Immature natural killer cell (primary cell): ENCODE measurements around the gene TFPI. TPM values are rescaled to one million over a fixed set of nuclear protein-coding genes. Genes with fewer than 3 reads are reported as not detected.

Experiments
- DNase-seq, 3 donors: peaks; one replicate each; pipeline ENCODE4 v3.0.0; 2022; ENCODE audit warnings: mixed read lengths in 1 of 3
- H3K27ac Mint-ChIP-seq, 6 donors: one replicate each; pipeline ENCODE4 v1.8.0; 2020; ENCODE audit warnings: mixed read lengths in 6 of 6, mild to moderate bottlenecking in 5 of 6, inconsistent platforms in 4 of 6, moderate library complexity in 3 of 6
- H3K27me3 Mint-ChIP-seq, 3 donors: one replicate each; pipeline ENCODE4 v1.8.0; 2020 to 2021; ENCODE audit warnings: low read depth in 3 of 3, mild to moderate bottlenecking in 3 of 3, mixed read lengths in 3 of 3, moderate library complexity in 3 of 3, inconsistent platforms in 1 of 3
- H3K36me3 Mint-ChIP-seq, 3 donors: one replicate each; pipeline ENCODE4 v1.8.0; 2020; ENCODE audit warnings: mixed read lengths in 3 of 3, inconsistent platforms in 2 of 3, mild to moderate bottlenecking in 2 of 3
- H3K4me1 Mint-ChIP-seq, 2 donors: one replicate each; pipeline ENCODE4 v1.8.0; 2020; ENCODE audit warnings: inconsistent platforms in 2 of 2, mild to moderate bottlenecking in 2 of 2, mixed read lengths in 2 of 2, moderate library complexity in 1 of 2
- H3K4me3 Mint-ChIP-seq, 5 donors: one replicate each; pipeline ENCODE4 v1.8.0; 2020; ENCODE audit warnings: mild to moderate bottlenecking in 5 of 5, mixed read lengths in 5 of 5, inconsistent platforms in 3 of 5, moderate library complexity in 3 of 5
- H3K9me3 Mint-ChIP-seq, 6 donors: one replicate each; pipeline ENCODE4 v1.8.0; 2020; ENCODE audit warnings: mild to moderate bottlenecking in 6 of 6, mixed read lengths in 6 of 6, inconsistent platforms in 4 of 6, moderate library complexity in 3 of 6
- polyA plus RNA-seq, 3 donors: library from polyadenylated mRNA; unstranded; fragments of 300-500 nt; fragmentation: Illumina TruSeq; gene quantifications; one replicate each; pipeline ENCODE4 v1.2.3, GENCODE V29; 2021

Gene TFPI
- polyA plus RNA-seq, 3 donors from 2014 or later, result 0.59 TPM; not detected in 2

GRCh38 chr2:187469538-187469937, 84.7 kb downstream of the TFPI start:
- H3K4me3 Mint-ChIP-seq, result no peak overlapping the region
- peaks cover 0 to 2% (median 0%) of the 10 kb centered on the region in 3 donors for H3K27me3 Mint-ChIP-seq
- no peak for DNase-seq
- H3K9me3 Mint-ChIP-seq, result peaks cover 0 to 16% (median 5%) of the 10 kb centered on the region in 6 donors
- no peaks in the 10 kb centered on the region for H3K36me3 Mint-ChIP-seq
- H3K27ac Mint-ChIP-seq, result no peak overlapping the region
- no peaks in the 10 kb centered on the region for H3K4me1 Mint-ChIP-seq

DNA sequence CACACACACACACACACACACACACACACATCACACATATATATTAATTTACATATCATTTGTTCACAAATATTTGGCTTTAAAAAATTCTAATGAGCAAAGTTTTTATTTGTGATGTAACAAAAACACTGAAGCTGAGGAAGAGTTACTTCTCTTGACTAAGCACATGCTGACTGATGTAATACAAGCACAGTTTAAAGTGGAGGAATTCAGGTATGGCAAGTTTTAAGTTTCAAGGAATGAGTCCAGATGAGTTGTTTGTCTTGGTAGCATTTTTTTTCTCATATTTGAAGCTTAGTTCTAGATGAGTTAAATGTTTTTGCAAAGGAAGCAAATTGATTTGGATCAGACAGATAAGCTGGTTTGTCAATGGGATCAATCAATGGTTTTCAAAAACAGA, 86.0 kb downstream of the TFPI start:
- no peaks in the 10 kb centered on the region for H3K4me1 Mint-ChIP-seq
- DNase-seq, result no peak
- H3K27ac Mint-ChIP-seq, result peak overlapping the region in 1 of 6 donors; percentile 9
- no peak overlapping the region for H3K4me3 Mint-ChIP-seq
- H3K27me3 Mint-ChIP-seq, result peaks cover 0 to 2% (median 0%) of the 10 kb centered on the region in 3 donors
- no peaks in the 10 kb centered on the region for H3K36me3 Mint-ChIP-seq
- H3K9me3 Mint-ChIP-seq, result peaks cover 0 to 16% (median 3%) of the 10 kb centered on the region in 6 donors

DNA sequence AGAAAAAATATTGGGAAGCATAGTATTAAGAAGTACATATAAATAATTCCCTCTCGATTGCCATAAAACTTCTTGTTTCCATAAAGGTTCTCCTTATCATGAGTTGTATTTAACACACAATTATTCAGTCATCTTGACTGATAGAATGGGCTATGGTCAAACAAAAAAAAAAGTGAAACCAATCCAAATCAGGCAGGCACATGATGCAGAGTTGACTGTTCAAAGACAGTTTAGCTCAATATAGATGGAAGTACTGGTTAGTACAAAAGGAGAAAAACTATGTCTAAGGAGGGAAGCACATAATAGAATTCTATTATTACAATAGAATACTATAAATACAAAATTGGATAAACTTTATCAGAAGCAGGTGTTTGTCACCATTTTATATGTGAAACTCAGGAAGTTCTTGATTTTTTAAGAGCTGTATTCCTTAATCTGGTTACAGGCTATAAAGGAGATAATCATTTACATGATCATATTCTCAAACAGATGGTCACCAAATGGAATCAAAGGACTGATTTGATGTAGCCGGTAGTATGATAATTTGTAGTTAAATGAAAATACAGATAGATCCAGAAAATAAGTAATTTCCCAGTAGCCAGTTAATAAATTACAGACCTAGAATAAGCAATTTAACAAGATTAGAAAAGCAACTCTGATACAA, 88.0 kb downstream of the TFPI start:
- DNase-seq, result no peak
- no peaks in the 10 kb centered on the region for H3K36me3 Mint-ChIP-seq
- no peak overlapping the region for H3K4me3 Mint-ChIP-seq
- no peak overlapping the region for H3K27ac Mint-ChIP-seq
- H3K9me3 Mint-ChIP-seq, result peaks cover 0 to 24% (median 5%) of the 10 kb centered on the region in 6 donors
- no peaks in the 10 kb centered on the region for H3K4me1 Mint-ChIP-seq
- H3K27me3 Mint-ChIP-seq, result peaks cover 0 to 2% (median 0%) of the 10 kb centered on the region in 3 donors

GRCh38 chr2:187462839-187463238, 91.4 kb downstream of the TFPI start:
- Mint-ChIP-seq H3K27me3 (no peaks in the 10 kb centered on the region), H3K4me3 (no peak overlapping the region), H3K27ac (no peak overlapping the region), H3K36me3 (no peaks in the 10 kb centered on the region), H3K4me1 (no peaks in the 10 kb centered on the region), H3K9me3 (peaks cover 0 to 17% (median 3%) of the 10 kb centered on the region in 6 donors)
- DNase-seq, result no peak

GRCh38 chr2:187461294-187462261, 92.7 kb downstream of the TFPI start:
- Mint-ChIP-seq H3K27ac (no peak overlapping the region), H3K4me3 (no peak overlapping the region), H3K9me3 (peaks cover 0 to 17% (median 3%) of the 10 kb centered on the region in 6 donors), H3K27me3 (no peaks in the 10 kb centered on the region), H3K4me1 (no peaks in the 10 kb centered on the region), H3K36me3 (no peaks in the 10 kb centered on the region)
- DNase-seq, result no peak

- no peaks in the 10 kb centered on the region for H3K4me1 Mint-ChIP-seq
- no peak overlapping the region for H3K27ac Mint-ChIP-seq
- no peak overlapping the region for H3K4me3 Mint-ChIP-seq
- no peaks in the 10 kb centered on the region for H3K27me3 Mint-ChIP-seq
- DNase-seq, result no peak
- no peaks in the 10 kb centered on the region for H3K36me3 Mint-ChIP-seq
- peaks cover 0 to 12% (median 2%) of the 10 kb centered on the region in 6 donors for H3K9me3 Mint-ChIP-seq
Observed at GRCh38 chr2:187459256-187459655, 95.0 kb downstream of the TFPI start.

DNA sequence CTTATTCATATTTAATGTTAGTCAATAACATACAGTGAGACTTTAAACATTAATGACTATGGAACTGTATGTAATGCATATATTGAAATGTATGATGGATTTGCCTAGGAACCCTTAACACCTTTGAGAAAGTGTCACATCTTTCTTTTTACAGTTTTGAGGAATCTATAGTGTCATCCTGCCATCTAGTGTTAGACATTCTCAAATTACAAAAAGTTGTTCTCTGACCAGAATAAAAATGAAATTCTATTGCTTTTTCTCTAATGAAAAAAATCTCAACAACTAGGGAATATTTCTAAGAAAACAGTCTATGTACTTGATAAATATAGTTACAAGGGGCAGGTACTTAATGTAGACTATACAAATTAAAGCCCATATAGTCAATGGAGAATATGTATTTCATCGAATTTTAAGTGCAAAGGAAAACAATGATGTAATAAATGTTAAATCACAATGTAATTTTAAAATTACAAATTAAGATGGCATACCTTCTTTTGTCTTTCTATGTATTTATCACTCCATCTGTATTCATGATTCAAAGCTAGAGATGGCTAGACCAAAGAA, 101.1 kb downstream of the TFPI start:
- Mint-ChIP-seq H3K9me3 (peaks cover 0 to 7% (median 0%) of the 10 kb centered on the region in 6 donors), H3K4me3 (no peak overlapping the region), H3K27ac (no peak overlapping the region), H3K4me1 (peaks cover 3 to 6% of the 10 kb centered on the region in 2 donors), H3K27me3 (no peaks in the 10 kb centered on the region), H3K36me3 (no peaks in the 10 kb centered on the region)
- DNase-seq, result peak in 1 of 3 donors; percentile 3

GRCh38 chr2:187451510-187451909, 102.7 kb downstream of the TFPI start:
- no peak overlapping the region for H3K27ac Mint-ChIP-seq
- no peak overlapping the region for H3K4me3 Mint-ChIP-seq
- peaks cover 3 to 22% of the 10 kb centered on the region in 2 donors for H3K4me1 Mint-ChIP-seq
- no peaks in the 10 kb centered on the region for H3K27me3 Mint-ChIP-seq
- no peak for DNase-seq
- peaks cover 0 to 7% (median 0%) of the 10 kb centered on the region in 6 donors for H3K9me3 Mint-ChIP-seq
- H3K36me3 Mint-ChIP-seq, result no peaks in the 10 kb centered on the region

GRCh38 chr2:187447336-187447735, 106.9 kb downstream of the TFPI start:
- no peak for DNase-seq
- Mint-ChIP-seq H3K4me3 (peak overlapping the region in 3 of 5 donors; percentile 47 to 56 (median 47)), H3K36me3 (no peaks in the 10 kb centered on the region), H3K4me1 (peaks cover 3 to 22% of the 10 kb centered on the region in 2 donors), H3K27me3 (peaks cover 0 to 2% (median 0%) of the 10 kb centered on the region in 3 donors), H3K27ac (no peak overlapping the region), H3K9me3 (peaks cover 0 to 2% (median 0%) of the 10 kb centered on the region in 6 donors)

- Mint-ChIP-seq H3K36me3 (no peaks in the 10 kb centered on the region), H3K27ac (no peak overlapping the region), H3K4me3 (no peak overlapping the region), H3K27me3 (peaks cover 0 to 2% (median 0%) of the 10 kb centered on the region in 3 donors), H3K9me3 (peaks cover 0 to 2% (median 0%) of the 10 kb centered on the region in 6 donors), H3K4me1 (peaks cover 3 to 22% of the 10 kb centered on the region in 2 donors)
- DNase-seq, result no peak
Observed at GRCh38 chr2:187446711-187447110, 107.5 kb downstream of the TFPI start.

DNA sequence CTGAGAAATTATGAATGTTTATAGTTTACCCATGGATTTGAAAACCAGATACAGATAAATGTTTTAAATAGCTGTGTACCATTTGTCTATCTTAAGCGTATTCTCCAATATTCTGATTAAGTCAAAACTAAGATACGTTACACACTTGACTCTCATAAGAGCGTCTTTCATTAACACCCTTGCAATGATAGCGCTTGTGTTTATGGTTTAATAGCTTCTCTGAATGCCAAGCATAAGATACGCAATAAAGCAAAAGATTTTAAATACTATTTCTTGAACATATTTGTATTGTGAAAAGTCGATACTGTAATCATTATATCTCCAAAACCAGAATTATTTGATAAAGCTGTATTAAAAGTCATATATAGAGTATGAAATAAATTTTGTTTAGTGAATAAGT, 109.2 kb downstream of the TFPI start:
- Mint-ChIP-seq H3K27ac (no peak overlapping the region), H3K4me1 (peaks cover 3 to 22% of the 10 kb centered on the region in 2 donors), H3K27me3 (peaks cover 0 to 2% (median 0%) of the 10 kb centered on the region in 3 donors), H3K36me3 (no peaks in the 10 kb centered on the region), H3K9me3 (peaks cover 0 to 2% (median 0%) of the 10 kb centered on the region in 6 donors), H3K4me3 (no peak overlapping the region)
- no peak for DNase-seq

- Mint-ChIP-seq H3K4me1 (peaks cover 0 to 13% of the 10 kb centered on the region in 2 donors), H3K27me3 (peaks cover 0 to 2% (median 0%) of the 10 kb centered on the region in 3 donors), H3K36me3 (no peaks in the 10 kb centered on the region)
Observed at GRCh38 chr2:187442778-187443177, 111.5 kb downstream of the TFPI start.

DNA sequence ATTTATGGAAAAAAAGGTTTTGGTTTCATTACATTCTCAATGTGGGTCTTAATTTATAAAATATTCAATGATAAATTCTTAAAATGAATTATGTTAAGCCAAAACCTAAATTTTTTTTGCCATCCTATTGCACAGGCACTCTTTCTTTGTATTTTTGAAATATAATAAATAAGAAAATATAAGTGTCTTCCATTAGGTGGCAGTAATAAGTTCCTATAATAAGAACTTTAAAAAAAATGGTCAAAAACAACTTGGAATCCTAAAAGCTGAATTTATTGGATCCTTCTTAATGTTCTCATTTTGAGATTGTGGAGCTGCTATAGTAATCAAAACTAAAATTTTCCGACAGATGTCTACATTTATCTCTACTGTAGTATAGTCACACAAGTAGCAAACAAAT, 111.9 kb downstream of the TFPI start:
- H3K27me3 Mint-ChIP-seq, result peaks cover 0 to 2% (median 0%) of the 10 kb centered on the region in 3 donors
- peaks cover 0 to 2% (median 0%) of the 10 kb centered on the region in 6 donors for H3K9me3 Mint-ChIP-seq
- H3K27ac Mint-ChIP-seq, result no peak overlapping the region
- no peak for DNase-seq
- H3K4me1 Mint-ChIP-seq, result peaks cover 0 to 9% of the 10 kb centered on the region in 2 donors
- H3K36me3 Mint-ChIP-seq, result no peaks in the 10 kb centered on the region
- no peak overlapping the region for H3K4me3 Mint-ChIP-seq

More at GRCh38 chr2:187442778-187443177, 111.5 kb downstream of the TFPI start:
- Mint-ChIP-seq H3K4me3 (no peak overlapping the region), H3K27ac (no peak overlapping the region), H3K9me3 (peaks cover 0 to 2% (median 0%) of the 10 kb centered on the region in 6 donors)
- no peak for DNase-seq
